DOHH2 (cell line): ENCODE measurements around the gene PCDHB6.
"Not testable (repeated sequence)": the region's sequence is repeated elsewhere in the genome, so short reads cannot be mapped to it uniquely, and the experiment has no call there.

Source experiments
- H3F3A ChIP-seq: fragments of 200-600 bp; sonication (generic), shearing (Covaris generic); 2 replicates; pipeline ENCODE4 v1.6.0; 2016; ENCODE audit warnings: antibody characterized with exemption, mild to moderate bottlenecking; ENCODE audit not compliant: control insufficient read depth, insufficient read depth
- H3K27ac ChIP-seq: fragments of 200-600 bp; sonication (generic); 2 replicates; pipeline ENCODE4 v1.5.1; 2014; ENCODE audit warnings: low read depth, mild to moderate bottlenecking, low read length, moderate library complexity
- H3K27me3 ChIP-seq: fragments of 200-600 bp; sonication (generic); 2 replicates; pipeline ENCODE4 v1.6.1; 2014; ENCODE audit warnings: mild to moderate bottlenecking, low read length, mixed read lengths; ENCODE audit not compliant: control insufficient read depth
- H3K36me3 ChIP-seq: fragments of 200-600 bp; sonication (generic); 2 replicates; pipeline ENCODE4 v1.6.1; 2014; ENCODE audit warnings: mild to moderate bottlenecking, low read length, moderate library complexity, mixed read lengths; ENCODE audit not compliant: control insufficient read depth
- H3K4me1 ChIP-seq: fragments of 200-600 bp; sonication (generic); 2 replicates; pipeline ENCODE4 v1.6.1; 2014; ENCODE audit warnings: mild to moderate bottlenecking, low read length, mixed read lengths; ENCODE audit not compliant: control insufficient read depth
- H3K4me2 ChIP-seq: fragments of 200-600 bp; sonication (generic); 2 replicates; pipeline ENCODE4 v1.6.0; 2014; ENCODE audit warnings: mild to moderate bottlenecking, low read length, moderate library complexity
- H3K4me3 ChIP-seq: fragments of 200-600 bp; sonication (generic); 2 replicates; pipeline ENCODE4 v1.5.1; 2014; ENCODE audit warnings: mild to moderate bottlenecking, low read length, mixed read lengths
- H3K79me2 ChIP-seq: fragments of 200-600 bp; sonication (generic); 2 replicates; pipeline ENCODE4 v1.6.1; 2014; ENCODE audit warnings: mild to moderate bottlenecking, low read length, mixed read lengths; ENCODE audit not compliant: control insufficient read depth
- H3K9me2 ChIP-seq: fragments of 200-600 bp; sonication (generic); replicated peaks from 2 replicates; pipeline ENCODE4 v1.6.1; 2014; ENCODE audit warnings: mild to moderate bottlenecking, low read length, mixed read lengths; ENCODE audit not compliant: control insufficient read depth
- H3K9me3 ChIP-seq: fragments of 200-600 bp; sonication (generic); 2 replicates; pipeline ENCODE4 v1.6.1; 2014; ENCODE audit warnings: antibody characterized with exemption, low read length, mixed read lengths; ENCODE audit not compliant: control insufficient read depth, insufficient read depth
- H4K20me1 ChIP-seq: fragments of 200-600 bp; sonication (generic); 2 replicates; pipeline ENCODE4 v1.6.0; 2014; ENCODE audit warnings: low read depth, mild to moderate bottlenecking, antibody characterized with exemption, low read length, moderate library complexity; ENCODE audit not compliant: control insufficient read depth, insufficient read depth
- EZH2phosphoT487 ChIP-seq: fragments of 200-600 bp; sonication (generic); IDR thresholded peaks from 2 replicates; pipeline ENCODE4 v1.6.1; 2017; ENCODE audit warnings: borderline replicate concordance, mild to moderate bottlenecking, antibody characterized with exemption, low read length, moderate library complexity, mixed read lengths
- TF ChIP-seq, protein P1 (sequence below): fragments of 200-600 bp; sonication (generic); IDR thresholded peaks from one replicate; pipeline ENCODE4 v1.5.1; 2014; ENCODE audit warnings: antibody characterized with exemption, mild to moderate bottlenecking, low read depth, low read length; ENCODE audit not compliant: poor library complexity, severe bottlenecking

PCDHB6 gene

DNA sequence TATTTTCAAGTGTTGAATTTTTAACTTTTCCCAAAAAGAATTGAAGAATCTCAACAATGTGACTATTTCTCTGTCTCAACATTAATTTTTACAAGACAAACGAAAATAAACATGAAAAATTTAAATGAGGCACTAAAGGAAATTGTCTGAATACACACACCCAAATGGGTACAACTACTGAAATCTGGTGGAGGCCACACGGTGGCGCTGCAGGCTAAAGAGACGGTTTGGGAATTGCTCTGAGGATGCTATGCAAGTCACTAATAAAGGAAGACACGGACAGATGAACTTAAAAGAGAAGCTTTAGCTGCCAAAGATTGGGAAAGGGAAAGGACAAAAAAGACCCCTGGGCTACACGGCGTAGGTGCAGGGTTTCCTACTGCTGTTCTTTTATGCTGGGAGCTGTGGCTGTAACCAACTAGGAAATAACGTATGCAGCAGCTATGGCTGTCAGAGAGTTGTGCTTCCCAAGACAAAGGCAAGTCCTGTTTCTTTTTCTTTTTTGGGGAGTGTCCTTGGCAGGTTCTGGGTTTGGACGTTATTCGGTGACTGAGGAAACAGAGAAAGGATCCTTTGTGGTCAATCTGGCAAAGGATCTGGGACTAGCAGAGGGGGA lies 42.4 kb downstream of the PCDHB6 start, which contains the start of gene PCDHB10:
TSS of gene PCDHB10 (plus strand) at position 244 of the 616 bp plus-strand sequence. CDS start at position 444, 200 bp downstream.
- H3K9me3 ChIP-seq: no peaks in the 10 kb centered on the region; the same call in 1 of the 2 replicates
- no peak for TF ChIP-seq EZH2phosphoT487
- TF ChIP-seq, protein P1, sequence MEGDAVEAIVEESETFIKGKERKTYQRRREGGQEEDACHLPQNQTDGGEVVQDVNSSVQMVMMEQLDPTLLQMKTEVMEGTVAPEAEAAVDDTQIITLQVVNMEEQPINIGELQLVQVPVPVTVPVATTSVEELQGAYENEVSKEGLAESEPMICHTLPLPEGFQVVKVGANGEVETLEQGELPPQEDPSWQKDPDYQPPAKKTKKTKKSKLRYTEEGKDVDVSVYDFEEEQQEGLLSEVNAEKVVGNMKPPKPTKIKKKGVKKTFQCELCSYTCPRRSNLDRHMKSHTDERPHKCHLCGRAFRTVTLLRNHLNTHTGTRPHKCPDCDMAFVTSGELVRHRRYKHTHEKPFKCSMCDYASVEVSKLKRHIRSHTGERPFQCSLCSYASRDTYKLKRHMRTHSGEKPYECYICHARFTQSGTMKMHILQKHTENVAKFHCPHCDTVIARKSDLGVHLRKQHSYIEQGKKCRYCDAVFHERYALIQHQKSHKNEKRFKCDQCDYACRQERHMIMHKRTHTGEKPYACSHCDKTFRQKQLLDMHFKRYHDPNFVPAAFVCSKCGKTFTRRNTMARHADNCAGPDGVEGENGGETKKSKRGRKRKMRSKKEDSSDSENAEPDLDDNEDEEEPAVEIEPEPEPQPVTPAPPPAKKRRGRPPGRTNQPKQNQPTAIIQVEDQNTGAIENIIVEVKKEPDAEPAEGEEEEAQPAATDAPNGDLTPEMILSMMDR: peak; percentile 89
- H3K27ac ChIP-seq: no peak within 1 kb of the TSS
- H4K20me1 ChIP-seq: no peaks in the 10 kb centered on the region
- H3K27me3 ChIP-seq: no peaks in the 10 kb centered on the region
- H3K4me3 ChIP-seq: no peak within 1 kb of the TSS
- no peaks in the 10 kb centered on the region; the same call in 1 of the 2 replicates for H3F3A ChIP-seq
- H3K4me1 ChIP-seq: no peaks in the 10 kb centered on the region
- H3K36me3 ChIP-seq: no peaks in the 10 kb centered on the region
- no peaks in the 10 kb centered on the region for H3K9me2 ChIP-seq
- H3K4me2 ChIP-seq: no peak within 1 kb of the TSS
- H3K79me2 ChIP-seq: no peaks in the 10 kb centered on the region

DNA sequence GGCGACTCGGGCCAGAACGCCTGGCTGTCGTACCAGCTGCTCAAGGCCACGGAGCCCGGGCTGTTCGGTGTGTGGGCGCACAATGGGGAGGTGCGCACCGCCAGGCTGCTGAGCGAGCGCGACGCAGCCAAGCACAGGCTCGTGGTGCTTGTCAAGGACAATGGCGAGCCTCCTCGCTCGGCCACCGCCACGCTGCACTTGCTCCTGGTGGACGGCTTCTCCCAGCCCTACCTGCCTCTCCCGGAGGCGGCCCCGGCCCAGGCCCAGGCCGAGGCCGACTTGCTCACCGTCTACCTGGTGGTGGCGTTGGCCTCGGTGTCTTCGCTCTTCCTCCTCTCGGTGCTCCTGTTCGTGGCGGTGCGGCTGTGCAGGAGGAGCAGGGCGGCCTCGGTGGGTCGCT lies 44.5 kb downstream of the PCDHB6 start:
- H3K27me3 ChIP-seq, H3K27ac ChIP-seq, H3K9me3 ChIP-seq, H3K4me1 ChIP-seq, H4K20me1 ChIP-seq, H3K4me3 ChIP-seq, H3K79me2 ChIP-seq, H3K36me3 ChIP-seq, H3K9me2 ChIP-seq, H3F3A ChIP-seq, H3K4me2 ChIP-seq: not testable (repeated sequence)

DNA sequence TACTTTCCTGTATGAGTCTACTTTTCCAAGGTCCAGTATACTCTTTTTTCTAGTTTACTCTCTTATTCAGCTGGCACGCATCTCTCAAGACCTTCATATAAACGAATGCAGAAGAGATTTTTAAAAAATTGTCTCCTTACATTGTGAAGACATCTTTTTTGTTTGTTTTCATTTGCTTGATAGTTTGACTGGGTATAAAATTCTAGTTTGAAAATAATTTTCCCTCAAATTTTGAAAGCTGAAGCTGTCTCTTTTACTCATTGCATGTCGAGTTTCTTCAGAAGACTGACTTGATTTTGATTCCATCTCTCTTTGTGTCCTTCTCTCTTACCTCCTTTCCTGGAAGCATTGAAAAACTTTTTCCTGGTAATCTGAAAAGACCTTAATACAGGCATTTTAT lies 46.5 kb downstream of the PCDHB6 start:
- Histone ChIP-seq H3K36me3 (no peaks in the 10 kb centered on the region), H3K27ac (no peak overlapping the region), H3K27me3 (no peaks in the 10 kb centered on the region), H3K9me2 (no peaks in the 10 kb centered on the region), H3K4me1 (no peaks in the 10 kb centered on the region), H4K20me1 (no peaks in the 10 kb centered on the region), H3K4me2 (no peak overlapping the region), H3K4me3 (no peak overlapping the region), H3K9me3 (no peaks in the 10 kb centered on the region; the same call in 1 of the 2 replicates), H3K79me2 (no peaks in the 10 kb centered on the region), H3F3A (no peaks in the 10 kb centered on the region; the same call in 1 of the 2 replicates)
- TF ChIP-seq, protein P1: no peak
- no peak for TF ChIP-seq EZH2phosphoT487

DNA sequence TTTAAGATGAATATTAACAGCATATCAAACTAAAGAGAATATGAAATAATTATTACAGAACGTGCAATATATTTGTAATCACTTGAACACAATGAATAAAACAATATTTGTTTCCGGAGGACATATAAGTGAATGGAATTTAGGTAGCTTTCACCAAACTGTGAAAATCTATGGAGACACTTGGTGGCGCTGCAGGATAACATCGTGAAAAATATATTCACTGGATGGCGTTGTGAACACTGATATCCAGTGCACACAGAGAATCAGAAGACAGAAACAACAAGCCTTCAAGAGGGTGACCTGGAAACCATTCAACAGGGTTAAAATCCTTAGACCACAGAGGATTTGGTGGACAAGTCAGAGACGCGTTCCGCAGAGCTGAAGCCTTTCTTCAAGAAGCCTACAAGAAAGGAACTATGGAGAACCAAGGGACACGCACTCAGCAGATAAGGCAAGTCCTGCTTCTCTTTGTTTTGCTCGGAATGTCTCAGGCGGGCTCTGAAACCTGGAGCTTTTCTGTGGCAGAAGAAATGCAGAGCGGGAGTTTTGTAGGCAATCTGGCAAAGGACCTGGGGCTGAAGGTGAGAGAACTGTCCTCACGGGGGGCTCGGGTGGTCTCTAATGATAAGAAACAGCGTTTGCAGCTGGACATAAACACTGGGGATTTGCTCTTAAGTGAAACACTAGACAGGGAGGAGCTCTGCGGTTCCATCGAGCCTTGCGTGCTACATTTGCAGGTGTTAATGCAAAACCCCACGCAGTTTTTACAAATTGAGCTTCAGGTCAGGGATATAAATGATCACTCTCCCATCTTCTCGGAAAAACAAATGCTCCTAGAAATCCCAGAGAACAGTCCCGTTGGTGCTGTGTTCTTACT lies 49.7 kb downstream of the PCDHB6 start, which contains the start of gene PCDHB11:
TSS of gene PCDHB11 (plus strand) at position 269 of the 877 bp plus-strand sequence. CDS start at position 417, 148 bp downstream.
- Histone ChIP-seq H3F3A (no peaks in the 10 kb centered on the region; the same call in 1 of the 2 replicates), H3K79me2 (no peaks in the 10 kb centered on the region), H3K9me2 (no peaks in the 10 kb centered on the region), H3K36me3 (no peaks in the 10 kb centered on the region), H3K27me3 (no peaks in the 10 kb centered on the region), H3K27ac (no peak within 1 kb of the TSS), H3K9me3 (no peaks in the 10 kb centered on the region; the same call in 1 of the 2 replicates), H3K4me1 (no peaks in the 10 kb centered on the region), H3K4me2 (no peak within 1 kb of the TSS), H3K4me3 (no peak within 1 kb of the TSS), H4K20me1 (no peaks in the 10 kb centered on the region)
- no peak for TF ChIP-seq EZH2phosphoT487
- TF ChIP-seq, protein P1: peak; percentile 58

DNA sequence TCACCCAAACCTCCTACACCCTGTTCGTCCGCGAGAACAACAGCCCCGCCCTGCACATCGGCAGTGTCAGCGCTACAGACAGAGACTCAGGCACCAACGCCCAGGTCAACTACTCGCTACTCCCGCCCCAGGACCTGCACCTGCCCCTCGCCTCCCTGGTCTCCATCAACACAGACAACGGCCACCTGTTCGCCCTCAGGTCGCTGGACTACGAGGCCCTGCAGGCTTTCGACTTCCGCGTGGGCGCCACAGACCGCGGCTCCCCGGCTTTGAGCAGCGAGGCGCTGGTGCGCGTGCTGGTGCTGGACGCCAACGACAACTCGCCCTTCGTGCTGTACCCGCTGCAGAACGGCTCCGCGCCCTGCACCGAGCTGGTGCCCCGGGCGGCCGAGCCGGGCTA lies 51.3 kb downstream of the PCDHB6 start:
- H3K9me2 ChIP-seq, H4K20me1 ChIP-seq, H3K27ac ChIP-seq, H3F3A ChIP-seq, H3K4me3 ChIP-seq, H3K4me2 ChIP-seq, H3K4me1 ChIP-seq, H3K27me3 ChIP-seq, H3K9me3 ChIP-seq, H3K36me3 ChIP-seq, H3K79me2 ChIP-seq: not testable (repeated sequence)
